ENCODE data around the gene TNRC6C. TPM values are rescaled to one million over a fixed set of nuclear protein-coding genes. Genes with fewer than 3 reads are reported as not detected.

TNRC6C gene
- total RNA-seq, 2 donors from 2014 or later = 64.4 to 64.5 TPM

DNA sequence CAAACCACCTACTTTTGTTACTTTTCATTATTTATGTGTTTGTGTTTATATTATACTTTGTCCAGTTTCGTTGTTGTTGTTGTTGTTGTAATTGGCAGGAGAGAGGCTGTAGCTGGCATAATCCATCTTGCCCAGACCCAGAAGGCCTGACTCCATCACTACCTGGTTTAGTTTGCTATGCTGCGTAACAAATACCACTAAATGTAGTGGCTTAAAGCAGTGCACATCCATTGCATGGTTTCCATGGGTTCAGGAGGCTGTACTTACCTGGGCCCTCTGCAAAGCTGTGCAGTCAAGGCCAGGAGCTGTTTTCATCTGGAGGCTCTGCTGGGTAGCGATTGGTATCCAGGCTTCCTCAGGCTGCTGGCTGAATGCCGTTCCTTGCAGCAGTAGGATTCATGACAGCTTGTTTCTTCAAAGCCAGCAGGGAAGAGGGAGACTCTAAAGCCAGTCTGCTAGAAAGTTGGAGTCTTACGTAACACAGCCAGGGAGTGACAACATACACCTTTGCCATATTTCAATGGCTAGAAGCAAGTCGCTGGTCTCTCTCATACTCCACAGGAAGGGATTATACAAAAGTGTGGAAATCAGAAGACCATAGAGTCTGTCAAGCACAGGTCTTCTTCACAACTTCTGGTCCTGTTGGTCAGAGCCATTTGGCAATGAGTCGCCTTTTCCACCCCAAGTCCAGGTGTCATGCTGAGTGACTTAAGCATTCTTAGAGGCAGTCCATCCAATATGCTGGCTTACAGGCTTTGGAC lies 41.1 kb downstream of the TNRC6C start:
- H3K4me3 Mint-ChIP-seq = no peak overlapping the region
- H3K27ac Mint-ChIP-seq = no peak overlapping the region
- H3K4me1 Mint-ChIP-seq = peaks cover 63% of the 10 kb centered on the region
- peaks cover 5% of the 10 kb centered on the region for H3K36me3 Mint-ChIP-seq (ENCODE audit: low read depth)
- no peaks in the 10 kb centered on the region for H3K9me3 ChIP-seq (ENCODE audit: control insufficient read depth, low read length, poor library complexity, severe bottlenecking)
- no peaks in the 10 kb centered on the region for H3K27me3 Mint-ChIP-seq
- no peak for ATAC-seq
- DNase-seq = no peak

DNA sequence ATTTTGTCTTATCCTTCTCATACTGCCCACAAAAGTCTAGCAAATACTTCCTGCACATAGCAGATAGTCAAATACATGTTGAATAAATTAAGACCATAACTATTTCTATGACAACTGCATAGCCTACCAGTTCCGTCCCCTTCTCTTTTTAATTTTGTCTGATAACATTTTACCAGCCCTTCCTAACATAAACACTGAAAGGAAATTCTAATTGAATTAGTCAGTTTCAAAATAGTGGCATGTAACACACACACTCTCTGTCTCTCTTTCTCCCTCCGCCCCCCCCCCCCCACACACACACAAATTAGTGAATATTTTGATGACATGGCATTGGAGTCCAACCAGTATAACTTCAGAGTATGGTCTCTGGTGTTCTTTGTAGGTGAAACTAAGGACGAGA lies 41.8 kb downstream of the TNRC6C start:
- Mint-ChIP-seq H3K27ac (peak overlapping the region; percentile 49), H3K4me1 (peaks cover 56% of the 10 kb centered on the region), H3K4me3 (no peak overlapping the region), H3K36me3 (ENCODE audit: low read depth) (peaks cover 5% of the 10 kb centered on the region), H3K27me3 (no peaks in the 10 kb centered on the region)
- no peak for ATAC-seq
- no peaks in the 10 kb centered on the region for H3K9me3 ChIP-seq (ENCODE audit: control insufficient read depth, low read length, poor library complexity, severe bottlenecking)
- no peak for DNase-seq

DNA sequence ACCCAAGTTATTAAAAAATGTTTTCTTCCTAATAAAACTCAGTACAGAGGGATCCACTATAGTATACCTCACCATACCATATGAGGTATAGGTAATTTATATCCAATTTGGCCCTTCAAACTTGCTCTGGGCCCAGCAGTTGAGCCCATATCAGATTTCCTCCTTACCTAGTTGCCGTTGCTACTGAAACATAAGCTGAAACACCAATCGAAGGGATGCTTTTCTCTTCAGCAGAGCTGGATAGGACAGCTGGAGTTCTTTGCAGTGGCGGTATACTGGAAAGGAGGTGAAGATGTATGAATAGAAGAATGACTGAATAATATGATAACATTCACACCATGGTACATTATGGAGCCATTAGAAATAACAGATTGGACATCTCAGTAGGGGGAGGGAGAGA lies 42.7 kb downstream of the TNRC6C start:
- Mint-ChIP-seq H3K27me3 (no peaks in the 10 kb centered on the region), H3K27ac (peak overlapping the region; percentile 49), H3K4me1 (peaks cover 53% of the 10 kb centered on the region), H3K4me3 (no peak overlapping the region), H3K36me3 (ENCODE audit: low read depth) (peaks cover 5% of the 10 kb centered on the region)
- no peaks in the 10 kb centered on the region for H3K9me3 ChIP-seq (ENCODE audit: control insufficient read depth, low read length, poor library complexity, severe bottlenecking)
- no peak for DNase-seq
- no peak for ATAC-seq

DNA sequence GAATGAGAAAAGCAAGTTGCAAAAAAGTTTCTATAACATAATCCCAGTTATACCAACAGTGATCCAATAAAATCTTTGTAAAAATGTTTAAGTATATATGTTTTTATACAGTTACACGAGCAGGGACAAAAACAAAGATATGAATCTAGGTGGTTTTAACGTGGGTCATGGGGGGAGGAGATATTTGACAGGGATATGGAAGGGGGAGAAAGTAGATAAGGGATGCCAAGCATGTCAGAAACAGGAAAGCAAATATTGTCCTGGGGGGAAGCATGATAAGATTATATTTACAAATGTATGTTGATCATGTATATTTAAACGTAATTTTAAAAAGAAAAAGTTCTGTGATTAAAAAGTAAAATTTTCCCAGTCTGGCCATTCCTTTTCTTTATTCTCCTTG lies 43.1 kb downstream of the TNRC6C start:
- DNase-seq (no peak), ATAC-seq (no peak)
- Mint-ChIP-seq H3K27ac (peak overlapping the region; percentile 49), H3K4me1 (peaks cover 54% of the 10 kb centered on the region), H3K27me3 (no peaks in the 10 kb centered on the region), H3K36me3 (ENCODE audit: low read depth) (peaks cover 5% of the 10 kb centered on the region), H3K4me3 (no peak overlapping the region)
- H3K9me3 ChIP-seq (ENCODE audit: control insufficient read depth, low read length, poor library complexity, severe bottlenecking) = no peaks in the 10 kb centered on the region

DNA sequence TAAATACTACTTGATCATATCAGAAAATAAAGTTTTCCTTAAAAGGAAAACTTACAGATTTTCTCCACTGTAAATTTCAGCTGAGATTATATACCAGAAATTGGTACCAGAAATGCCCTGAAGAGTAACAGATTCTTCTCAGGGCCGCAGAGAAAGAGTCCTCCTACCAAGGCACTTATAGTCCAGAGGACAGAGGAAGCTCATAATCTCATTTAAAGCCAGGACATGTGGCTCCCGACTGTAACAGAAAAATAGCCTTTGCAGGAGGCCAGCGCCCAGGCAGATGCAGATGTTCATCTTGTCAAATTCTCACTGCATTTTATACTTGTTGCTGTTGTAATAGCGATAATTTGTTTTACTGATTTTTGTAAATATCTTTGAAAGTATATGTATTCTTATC lies 43.7 kb downstream of the TNRC6C start:
- no peaks in the 10 kb centered on the region for H3K27me3 Mint-ChIP-seq
- no peaks in the 10 kb centered on the region for H3K9me3 ChIP-seq (ENCODE audit: control insufficient read depth, low read length, poor library complexity, severe bottlenecking)
- peaks cover 5% of the 10 kb centered on the region for H3K36me3 Mint-ChIP-seq (ENCODE audit: low read depth)
- H3K27ac Mint-ChIP-seq = peak overlapping the region; percentile 86
- no peak overlapping the region for H3K4me3 Mint-ChIP-seq
- DNase-seq (no peak), ATAC-seq (no peak)
- H3K4me1 Mint-ChIP-seq = peaks cover 48% of the 10 kb centered on the region

DNA sequence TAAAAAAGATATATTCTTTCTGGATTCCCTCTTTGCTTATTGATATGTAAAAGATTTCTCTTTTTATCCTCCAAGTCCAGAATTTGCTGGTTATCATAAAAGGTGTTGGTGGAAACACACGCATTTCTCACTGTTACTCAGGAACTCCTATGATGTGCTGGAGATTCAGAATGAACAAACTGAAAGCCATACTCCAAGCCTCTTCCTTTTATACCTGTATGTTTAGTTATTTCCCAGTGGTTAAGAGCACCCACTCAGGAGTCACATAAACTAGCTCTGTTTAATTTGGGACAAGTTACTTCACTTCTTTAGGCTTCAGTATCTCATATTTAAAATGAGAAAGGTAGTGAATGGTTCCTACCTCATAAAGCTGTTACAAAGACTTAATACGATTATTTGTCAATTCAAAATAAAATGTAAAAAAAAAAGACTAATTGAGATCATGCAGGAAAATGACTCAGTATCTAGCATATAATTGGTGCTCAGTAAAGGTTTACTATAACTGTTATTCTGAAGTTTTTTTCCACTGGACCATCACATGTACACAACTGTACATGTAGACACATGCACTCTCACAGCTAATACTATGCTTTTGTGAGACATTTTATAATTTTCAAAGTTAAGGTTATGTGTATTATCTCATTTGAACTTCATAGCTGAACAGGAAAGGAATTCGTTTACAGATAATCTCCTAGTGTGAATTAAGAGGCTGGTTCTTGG lies 47.1 kb downstream of the TNRC6C start:
- peaks cover 24% of the 10 kb centered on the region for H3K4me1 Mint-ChIP-seq
- DNase-seq (no peak), ATAC-seq (no peak)
- no peak overlapping the region for H3K4me3 Mint-ChIP-seq
- H3K27ac Mint-ChIP-seq = no peak overlapping the region
- H3K36me3 Mint-ChIP-seq (ENCODE audit: low read depth) = peaks cover 5% of the 10 kb centered on the region
- no peaks in the 10 kb centered on the region for H3K27me3 Mint-ChIP-seq
- no peaks in the 10 kb centered on the region for H3K9me3 ChIP-seq (ENCODE audit: control insufficient read depth, low read length, poor library complexity, severe bottlenecking)

DNA sequence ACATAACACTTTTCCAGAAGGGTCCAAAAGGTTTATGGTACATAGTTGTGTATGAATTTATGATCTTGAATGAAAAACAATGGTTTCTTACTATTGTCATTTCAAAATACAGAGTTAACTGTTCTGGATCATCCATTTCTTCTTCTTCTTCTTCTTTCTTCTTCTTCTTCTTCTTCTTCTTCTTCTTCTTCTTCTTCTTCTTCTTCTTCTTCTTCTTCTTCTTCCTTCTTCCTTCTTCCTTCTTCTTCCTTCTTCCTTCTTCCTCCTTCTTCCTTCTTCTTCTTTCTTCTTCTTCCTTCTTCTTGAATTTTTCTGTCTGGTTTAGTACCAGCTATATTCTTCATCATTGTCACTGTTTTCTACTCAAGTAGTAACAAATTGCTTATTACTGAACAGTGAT lies 47.8 kb downstream of the TNRC6C start:
- Mint-ChIP-seq H3K27ac (no peak overlapping the region), H3K4me3 (no peak overlapping the region), H3K4me1 (peaks cover 19% of the 10 kb centered on the region), H3K27me3 (no peaks in the 10 kb centered on the region), H3K36me3 (ENCODE audit: low read depth) (peaks cover 5% of the 10 kb centered on the region)
- ATAC-seq = no peak
- no peaks in the 10 kb centered on the region for H3K9me3 ChIP-seq (ENCODE audit: control insufficient read depth, low read length, poor library complexity, severe bottlenecking)
- no peak for DNase-seq

DNA sequence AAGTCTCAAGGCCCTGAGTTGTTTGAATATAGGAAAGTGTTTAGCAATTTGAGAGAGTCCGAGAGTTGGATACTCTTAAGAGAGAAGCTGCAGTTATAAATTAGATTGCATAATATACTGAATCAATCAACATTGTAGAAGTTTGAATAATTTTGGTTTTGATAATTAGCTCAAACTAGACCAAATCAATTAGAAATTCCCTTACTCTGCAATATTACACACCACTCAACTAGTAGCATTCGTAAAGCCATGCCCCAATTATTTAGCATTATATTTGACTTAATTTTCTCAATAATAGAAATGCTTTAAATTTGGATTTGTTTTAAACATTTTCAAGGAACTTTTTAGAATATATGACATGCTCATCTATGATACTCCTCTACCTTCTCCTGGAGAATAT lies 49.1 kb downstream of the TNRC6C start:
- Mint-ChIP-seq H3K4me3 (no peak overlapping the region), H3K27ac (no peak overlapping the region), H3K36me3 (ENCODE audit: low read depth) (peaks cover 4% of the 10 kb centered on the region), H3K27me3 (no peaks in the 10 kb centered on the region), H3K4me1 (peaks cover 17% of the 10 kb centered on the region)
- ATAC-seq = no peak
- no peaks in the 10 kb centered on the region for H3K9me3 ChIP-seq (ENCODE audit: control insufficient read depth, low read length, poor library complexity, severe bottlenecking)
- DNase-seq = no peak

DNA sequence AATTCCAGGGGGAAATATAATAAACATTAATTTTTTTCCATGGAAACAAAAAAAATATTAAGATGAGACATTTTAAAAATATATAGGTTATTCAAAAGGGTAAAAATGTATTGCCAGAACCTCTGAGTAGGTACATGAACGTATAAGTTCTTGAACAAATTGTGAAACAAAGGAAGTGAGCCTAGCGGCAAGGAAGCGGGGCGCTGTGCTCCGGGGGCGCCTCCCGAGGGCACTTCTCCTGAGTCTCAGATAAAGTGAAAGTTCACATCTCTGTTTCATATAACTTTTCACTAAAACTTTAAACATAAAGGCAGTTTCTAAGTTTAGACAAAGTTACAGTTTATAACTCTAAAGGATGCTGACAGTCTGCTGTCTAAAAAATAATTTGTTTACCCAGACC lies 52.3 kb downstream of the TNRC6C start:
- H3K4me1 Mint-ChIP-seq = peaks cover 17% of the 10 kb centered on the region
- H3K27me3 Mint-ChIP-seq = no peaks in the 10 kb centered on the region
- peak; percentile 46 for ATAC-seq
- H3K4me3 Mint-ChIP-seq = no peak overlapping the region
- peaks cover 2% of the 10 kb centered on the region for H3K36me3 Mint-ChIP-seq (ENCODE audit: low read depth)
- H3K27ac Mint-ChIP-seq = peak overlapping the region; percentile 70
- no peaks in the 10 kb centered on the region for H3K9me3 ChIP-seq (ENCODE audit: control insufficient read depth, low read length, poor library complexity, severe bottlenecking)
- no peak for DNase-seq

DNA sequence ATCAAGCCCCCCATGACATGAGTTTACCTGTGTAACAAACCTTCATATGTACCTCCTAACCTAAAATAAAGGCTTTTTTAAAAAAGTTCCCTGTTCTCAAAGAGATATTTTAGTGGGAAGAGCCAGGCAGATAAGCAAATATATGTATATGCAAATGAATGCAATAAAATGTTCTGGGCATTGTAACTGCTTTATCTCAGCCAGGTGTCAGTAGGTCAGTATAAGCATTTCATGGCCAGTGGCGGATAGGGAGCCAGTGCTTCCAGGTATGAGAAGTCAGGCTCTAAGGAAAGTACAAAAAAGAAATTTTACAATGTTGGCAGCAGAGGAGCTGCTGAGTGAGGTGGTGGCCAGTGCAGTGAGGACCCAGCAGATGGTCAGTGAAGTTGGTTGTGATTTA lies 53.9 kb downstream of the TNRC6C start:
- Mint-ChIP-seq H3K36me3 (ENCODE audit: low read depth) (peaks cover 2% of the 10 kb centered on the region), H3K4me3 (no peak overlapping the region), H3K27ac (no peak overlapping the region), H3K27me3 (no peaks in the 10 kb centered on the region), H3K4me1 (peaks cover 15% of the 10 kb centered on the region)
- no peaks in the 10 kb centered on the region for H3K9me3 ChIP-seq (ENCODE audit: control insufficient read depth, low read length, poor library complexity, severe bottlenecking)
- ATAC-seq = no peak
- no peak for DNase-seq

DNA sequence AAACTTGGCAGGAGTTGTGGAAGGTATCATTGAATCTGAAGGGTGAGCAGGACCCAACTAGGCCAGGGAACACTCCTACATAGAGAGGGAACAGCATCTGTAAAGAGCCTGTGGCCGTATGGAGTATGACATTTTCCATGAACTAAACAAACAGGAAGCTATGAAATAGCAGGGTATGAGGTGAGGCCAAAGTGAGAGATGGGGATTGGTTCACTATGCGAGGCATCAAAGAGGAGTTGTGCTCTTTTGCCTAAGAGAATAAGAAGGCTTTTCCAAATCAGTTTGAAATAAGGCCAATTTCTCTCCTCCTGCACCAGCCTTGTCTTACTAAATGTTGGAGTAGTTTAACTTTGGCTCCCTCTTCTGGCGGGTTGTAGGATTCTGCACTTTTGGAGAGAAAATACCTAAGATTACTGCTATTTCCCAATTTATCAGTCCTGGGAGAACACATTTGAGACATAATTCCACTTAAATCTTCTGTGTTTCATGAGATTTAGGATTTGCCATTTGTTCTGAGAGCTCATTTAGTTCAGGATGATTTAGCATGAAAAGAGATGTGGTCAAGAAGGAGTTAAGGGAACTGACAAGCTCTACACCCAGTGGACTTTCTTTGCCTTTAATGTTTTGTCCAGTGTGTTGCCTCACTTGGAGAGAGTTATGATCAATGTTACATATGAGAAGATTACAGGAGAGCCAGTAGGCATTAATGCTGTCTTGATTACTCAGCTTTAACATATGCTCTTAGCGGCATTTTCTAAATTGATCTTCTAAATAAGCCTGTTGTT lies 55.4 kb downstream of the TNRC6C start:
- peak; percentile 71 for ATAC-seq
- Mint-ChIP-seq H3K4me1 (peaks cover 18% of the 10 kb centered on the region), H3K4me3 (no peak overlapping the region), H3K27me3 (no peaks in the 10 kb centered on the region), H3K27ac (peak overlapping the region; percentile 51), H3K36me3 (ENCODE audit: low read depth) (peaks cover 2% of the 10 kb centered on the region)
- DNase-seq = peak in 1 of 3 donors; percentile 39
- no peaks in the 10 kb centered on the region for H3K9me3 ChIP-seq (ENCODE audit: control insufficient read depth, low read length, poor library complexity, severe bottlenecking)

DNA sequence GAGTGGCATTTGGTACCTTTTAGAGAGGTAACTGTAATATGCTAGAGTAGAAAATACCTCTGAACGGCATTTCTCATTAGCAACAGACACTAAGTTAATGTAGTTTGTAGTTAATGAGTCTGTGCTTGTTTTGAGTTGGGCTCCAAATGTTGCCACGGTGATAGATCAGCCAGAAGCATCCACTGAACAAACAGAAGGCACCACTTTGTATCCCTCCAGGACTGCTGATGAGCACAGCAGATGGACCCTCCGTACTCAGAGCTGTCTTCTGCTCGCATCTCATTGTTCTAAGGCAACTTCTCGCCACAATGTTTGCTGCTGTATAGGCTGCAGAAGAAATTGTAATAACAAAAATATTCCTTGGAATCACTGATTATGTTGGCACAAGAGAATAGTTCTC lies 56.1 kb downstream of the TNRC6C start:
- ATAC-seq = no peak
- DNase-seq = no peak
- Mint-ChIP-seq H3K27me3 (no peaks in the 10 kb centered on the region), H3K4me1 (peaks cover 25% of the 10 kb centered on the region), H3K27ac (no peak overlapping the region), H3K4me3 (no peak overlapping the region), H3K36me3 (ENCODE audit: low read depth) (peaks cover 2% of the 10 kb centered on the region)
- no peaks in the 10 kb centered on the region for H3K9me3 ChIP-seq (ENCODE audit: control insufficient read depth, low read length, poor library complexity, severe bottlenecking)

DNA sequence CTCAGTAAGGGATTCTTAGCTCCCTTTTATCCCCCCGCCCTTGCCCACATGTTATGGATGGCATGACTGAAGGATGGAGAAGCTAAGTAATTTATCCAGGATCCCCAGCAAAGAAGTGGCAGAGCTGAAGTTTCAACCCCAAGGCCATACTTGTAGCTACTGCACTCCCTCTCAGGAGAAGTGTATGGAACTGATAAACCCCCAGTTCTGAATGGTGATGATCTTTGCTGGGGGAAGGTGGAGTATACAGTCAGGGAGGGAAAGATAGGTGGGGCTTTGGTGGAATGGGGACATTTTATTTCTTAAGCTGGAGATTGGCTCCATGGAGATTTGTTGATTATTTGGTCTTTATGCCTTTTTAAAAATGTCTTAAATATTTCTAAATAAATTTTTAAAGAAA lies 58.3 kb downstream of the TNRC6C start:
- ATAC-seq (no peak), DNase-seq (no peak)
- no peaks in the 10 kb centered on the region for H3K9me3 ChIP-seq (ENCODE audit: control insufficient read depth, low read length, poor library complexity, severe bottlenecking)
- peaks cover 35% of the 10 kb centered on the region for H3K4me1 Mint-ChIP-seq
- H3K36me3 Mint-ChIP-seq (ENCODE audit: low read depth) = peaks cover 2% of the 10 kb centered on the region
- no peaks in the 10 kb centered on the region for H3K27me3 Mint-ChIP-seq
- no peak overlapping the region for H3K4me3 Mint-ChIP-seq
- H3K27ac Mint-ChIP-seq = no peak overlapping the region

All from T-helper 17 cell (primary cell).